Esophagus muscularis mucosa (tissue), 4 donors: Measurements from ENCODE around the gene NUDT17. TPM values are rescaled to one million over a fixed set of nuclear protein-coding genes. Genes with fewer than 3 reads are reported as not detected.

ENCODE experiments used
- DNase-seq: peaks from one replicate; pipeline ENCODE4 v3.0.0-alpha.2; 2017; ENCODE audit errors: extremely low spot score
- H3K27ac ChIP-seq, 4 donors: fragments of 200-600 bp; sonication (generic); replicated peaks in 1 of 4; 1 replicate in 3 of 4; 2 replicates in 1 of 4; pipeline ENCODE4 v1.5.1; 2016 to 2019; ENCODE audit warnings: mild to moderate bottlenecking in 1 of 4
- H3K27me3 ChIP-seq, 4 donors: fragments of 200-600 bp; sonication (generic); one replicate each; pipeline versions ENCODE4 v1.5.1 to v1.6.0; 2016 to 2019
- H3K36me3 ChIP-seq, 4 donors: fragments of 200-600 bp; sonication (generic); one replicate each; pipeline ENCODE4 v1.5.1; 2016 to 2019
- H3K4me1 ChIP-seq, 4 donors: fragments of 200-600 bp; sonication (generic); one replicate each; pipeline ENCODE4 v1.5.1; 2016 to 2019
- H3K4me3 ChIP-seq, 4 donors: fragments of 200-600 bp; sonication (generic); 1 replicate in 2 of 4; 2 replicates in 2 of 4; pipeline ENCODE4 v1.5.1; 2016 to 2019; ENCODE audit warnings: mild to moderate bottlenecking in 4 of 4, moderate library complexity in 1 of 4
- H3K9me3 ChIP-seq, 4 donors: fragments of 200-600 bp; sonication (generic); 1 replicate in 3 of 4; 2 replicates in 1 of 4; pipeline ENCODE4 v1.5.1; 2016 to 2019
- CTCF ChIP-seq, 3 experiments: fragments of 200-600 bp in 2 of 3; fragments of 450-650 bp in 1 of 3; sonication (generic) in 2 of 3; IDR thresholded peaks; one replicate each; pipeline ENCODE4 v1.5.1; 2017 to 2019; ENCODE audit warnings: antibody characterized with exemption in 3 of 3, mild to moderate bottlenecking in 2 of 3, moderate library complexity in 1 of 3
- EP300 ChIP-seq: sonication (generic); formaldehyde crosslinking; IDR thresholded peaks from one replicate; pipeline ENCODE4 v1.6.1; 2017; ENCODE audit warnings: antibody characterized with exemption
- POLR2A ChIP-seq: fragments of 450-650 bp; IDR thresholded peaks from one replicate; pipeline ENCODE4 v1.6.1; 2017; ENCODE audit warnings: antibody characterized with exemption, moderate library complexity, mild to moderate bottlenecking, low read depth
- POLR2AphosphoS5 ChIP-seq, 2 donors: sonication (generic); formaldehyde crosslinking; IDR thresholded peaks; one replicate each; pipeline ENCODE4 v1.6.1; 2017; ENCODE audit warnings: antibody characterized with exemption in 2 of 2
- WGBS: methylation state at CpG from one replicate; pipeline ENCODE4 v1.1.5; 2018; 5-methylcytosine and 5-hydroxymethylcytosine counted together
- intact Hi-C: fragments of 100-400 bp; cut with DNase I; formaldehyde crosslinking; loops from one replicate; pipeline ENCODE4 v1.15.1; 2023
- total RNA-seq, 4 donors: library from RNA; depleted of rRNA; stranded (reverse); fragments of >200 nt; gene quantifications; one replicate each; pipeline versions ENCODE4 v1.1.0 to v1.2.1, GENCODE V29; 2016

The NUDT17 gene
- total RNA-seq, 4 donors from 2014 or later = 1.2 to 3.6 (median 1.6) TPM

- peaks cover 6 to 11% (median 8%) of the 10 kb centered on the region in 4 donors for H3K4me1 ChIP-seq
- TF ChIP-seq EP300 (no peak), CTCF (IDR thresholded peaks at IDR 0.05) (no peak), POLR2AphosphoS5 (IDR thresholded peaks at IDR 0.05) (no peak), POLR2A (no peak)
- peak overlapping the region in 1 of 4 donors; percentile 30 for H3K27ac ChIP-seq
- intact Hi-C loops = no loop called here
- 69% methylated on average over 5 of the region's 5 CpGs for WGBS
- no peak overlapping the region for H3K4me3 ChIP-seq
- H3K27me3 ChIP-seq = no peaks in the 10 kb centered on the region
- DNase-seq = no peak
- H3K9me3 ChIP-seq = no peaks in the 10 kb centered on the region
- peaks cover 0 to 23% (median 5%) of the 10 kb centered on the region in 4 donors for H3K36me3 ChIP-seq
These were observed 18.0 kb downstream of the NUDT17 start for GRCh38 chr1:145863282-145864018.

DNA sequence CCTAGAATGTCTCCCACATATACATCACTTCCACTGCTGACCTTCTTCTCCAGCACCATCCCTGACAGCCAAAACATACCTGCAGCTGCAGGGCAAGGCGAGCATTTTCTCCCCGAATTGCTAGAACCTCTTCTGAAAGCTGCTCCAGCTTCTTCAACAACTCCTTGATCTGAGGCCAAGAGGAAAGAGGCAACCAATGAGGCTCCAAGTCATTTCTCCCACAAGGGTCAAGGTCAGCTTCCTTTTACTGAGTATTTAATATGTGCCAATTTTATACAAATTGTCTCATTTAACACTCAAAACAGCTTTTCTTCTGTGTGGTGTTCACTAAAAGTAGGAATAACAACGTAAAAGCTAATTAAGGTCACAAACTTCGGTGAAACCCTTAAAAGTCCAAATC lies 22.8 kb downstream of the NUDT17 start:
- TF ChIP-seq POLR2AphosphoS5 (IDR thresholded peaks at IDR 0.05) = no peak
- TF ChIP-seq CTCF (IDR thresholded peaks at IDR 0.05) = no peak
- TF ChIP-seq POLR2A = no peak
- no peak for DNase-seq
- Histone ChIP-seq H3K4me3 (no peak overlapping the region), H3K36me3 (peaks cover 0 to 23% (median 5%) of the 10 kb centered on the region in 4 donors), H3K4me1 (peaks cover 11 to 43% (median 31%) of the 10 kb centered on the region in 4 donors), H3K27me3 (no peaks in the 10 kb centered on the region), H3K9me3 (no peaks in the 10 kb centered on the region), H3K27ac (no peak overlapping the region)
- WGBS = 77% methylated on average over 4 of the region's 4 CpGs
- intact Hi-C loops = no loop called here

DNA sequence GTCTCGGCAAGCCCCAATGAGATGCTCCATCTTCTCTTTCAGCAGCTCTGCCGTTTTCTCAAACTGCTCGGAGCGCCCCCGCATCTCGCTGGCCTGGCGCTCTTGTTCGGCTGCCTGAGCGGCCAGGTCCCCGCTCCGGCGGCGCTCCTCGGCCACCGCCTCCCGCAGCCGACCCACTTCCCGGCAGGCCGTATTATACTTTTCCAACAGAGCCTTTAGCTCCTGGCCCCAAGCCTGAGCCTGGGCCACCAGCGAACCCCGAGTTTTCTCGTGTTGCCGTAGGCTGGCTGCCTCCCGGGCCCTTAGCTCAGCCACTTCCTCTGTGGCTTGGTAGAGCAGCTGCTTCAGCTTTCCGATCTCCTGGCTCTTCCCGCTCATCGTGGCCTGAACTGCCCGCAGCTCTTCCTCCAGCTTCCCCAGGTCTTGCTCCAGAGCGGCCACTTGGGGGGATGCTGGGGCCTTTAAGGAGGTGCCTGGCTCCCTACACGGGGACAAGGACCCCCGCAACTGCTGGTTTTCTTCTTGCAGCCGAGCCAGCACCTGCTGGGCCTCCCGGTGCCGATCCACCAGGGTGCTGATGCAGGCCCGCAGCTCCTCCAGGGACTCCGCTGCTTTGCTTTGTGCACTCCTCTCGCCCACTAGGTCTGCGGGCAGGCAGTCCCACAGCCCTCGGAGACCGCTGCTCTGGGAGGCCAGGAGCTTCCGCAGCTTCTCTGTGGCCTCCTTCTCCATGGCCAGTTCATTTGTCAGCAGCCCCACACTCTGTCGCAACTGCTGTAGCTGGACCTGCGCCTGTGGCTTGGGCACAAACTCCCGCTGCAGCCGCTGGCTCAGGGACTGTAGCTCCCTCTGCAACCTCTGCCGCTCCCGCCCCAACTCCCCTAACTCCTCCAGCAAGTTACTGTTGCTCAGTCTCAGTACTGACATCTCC lies 26.8 kb downstream of the NUDT17 start:
- H3K27me3 ChIP-seq = no peaks in the 10 kb centered on the region
- TF ChIP-seq EP300 (no peak), POLR2AphosphoS5 (IDR thresholded peaks at IDR 0.05) (peak; percentile 24 to 39)
- intact Hi-C loops = no loop called here
- H3K4me3 ChIP-seq = peak overlapping the region; percentile 57 to 66 (median 60)
- peaks cover 11 to 43% (median 32%) of the 10 kb centered on the region in 4 donors for H3K4me1 ChIP-seq
- no peaks in the 10 kb centered on the region for H3K9me3 ChIP-seq
- H3K36me3 ChIP-seq = peaks cover 0 to 6% (median 2%) of the 10 kb centered on the region in 4 donors
- 13% methylated on average over 17 of the region's 47 CpGs for WGBS
- peak overlapping the region; percentile 80 to 91 (median 86) for H3K27ac ChIP-seq
- no peak for DNase-seq

DNA sequence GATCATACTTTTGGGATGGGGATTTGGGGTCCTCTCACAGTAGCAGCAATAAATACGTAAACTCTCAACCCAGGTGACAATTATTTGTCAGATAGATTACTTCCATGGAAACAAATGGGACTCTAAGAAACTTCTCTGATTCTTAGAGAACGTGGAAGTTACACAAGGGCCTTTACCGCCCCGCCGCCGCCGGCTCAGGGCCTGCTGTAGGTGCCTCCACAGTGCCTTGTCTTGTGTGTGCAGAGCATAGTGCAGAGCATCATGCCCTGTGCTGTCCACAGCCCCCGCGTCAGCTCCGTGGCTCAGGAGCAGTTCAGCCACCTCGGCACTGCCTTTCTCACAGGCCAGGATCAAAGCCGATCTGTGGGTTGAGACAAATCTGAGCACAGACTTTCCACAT lies 29.2 kb downstream of the NUDT17 start:
- Histone ChIP-seq H3K27me3 (no peaks in the 10 kb centered on the region), H3K4me1 (peaks cover 11 to 36% (median 30%) of the 10 kb centered on the region in 4 donors), H3K36me3 (no peaks in the 10 kb centered on the region), H3K9me3 (no peaks in the 10 kb centered on the region), H3K27ac (no peak overlapping the region), H3K4me3 (no peak overlapping the region)
- WGBS = 94% methylated on average over 12 of the region's 12 CpGs
- TF ChIP-seq EP300 (no peak), CTCF (IDR thresholded peaks at IDR 0.05) (no peak), POLR2A (no peak), POLR2AphosphoS5 (IDR thresholded peaks at IDR 0.05) (no peak)
- intact Hi-C loops = no loop called here
- DNase-seq = no peak

GRCh38 chr1:145877923-145878486 lies 32.6 kb downstream of the NUDT17 start:
- 72% methylated on average over 4 of the region's 7 CpGs for WGBS
- Histone ChIP-seq H3K27ac (no peak overlapping the region), H3K27me3 (no peaks in the 10 kb centered on the region), H3K36me3 (no peaks in the 10 kb centered on the region), H3K9me3 (no peaks in the 10 kb centered on the region), H3K4me3 (no peak overlapping the region), H3K4me1 (peaks cover 0 to 4% (median 3%) of the 10 kb centered on the region in 4 donors)
- intact Hi-C loops = no loop called here
- TF ChIP-seq POLR2AphosphoS5 (IDR thresholded peaks at IDR 0.05) (no peak), POLR2A (no peak), EP300 (no peak)
- DNase-seq = no peak
